Measurements from ENCODE around the gene CNTN4. TPM values are rescaled to one million over a fixed set of nuclear protein-coding genes. Genes with fewer than 3 reads are reported as not detected.

Gene CNTN4
- total RNA-seq, 6 experiments from 2014 or later, result not detected

DNA sequence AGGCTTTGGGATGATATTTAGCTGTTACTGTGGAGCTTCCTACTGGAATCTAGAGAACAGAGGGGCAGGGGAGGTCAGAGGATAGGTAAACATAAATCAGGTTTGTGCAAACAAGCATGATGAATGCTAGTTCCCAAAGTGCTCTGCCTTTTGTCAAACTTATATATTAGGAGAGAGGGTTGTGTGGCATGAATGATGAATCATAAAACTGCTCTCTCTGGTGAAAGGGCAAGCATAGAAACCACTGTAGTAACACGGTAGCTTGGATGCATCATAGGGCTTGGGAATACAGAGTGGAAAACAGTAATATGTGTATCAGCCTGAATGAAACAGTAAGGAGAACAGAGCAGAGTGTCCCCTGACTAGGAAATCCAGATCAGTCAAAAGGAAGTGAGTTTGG, 524.8 kb downstream of the CNTN4 start:
- TF ChIP-seq, protein P1, sequence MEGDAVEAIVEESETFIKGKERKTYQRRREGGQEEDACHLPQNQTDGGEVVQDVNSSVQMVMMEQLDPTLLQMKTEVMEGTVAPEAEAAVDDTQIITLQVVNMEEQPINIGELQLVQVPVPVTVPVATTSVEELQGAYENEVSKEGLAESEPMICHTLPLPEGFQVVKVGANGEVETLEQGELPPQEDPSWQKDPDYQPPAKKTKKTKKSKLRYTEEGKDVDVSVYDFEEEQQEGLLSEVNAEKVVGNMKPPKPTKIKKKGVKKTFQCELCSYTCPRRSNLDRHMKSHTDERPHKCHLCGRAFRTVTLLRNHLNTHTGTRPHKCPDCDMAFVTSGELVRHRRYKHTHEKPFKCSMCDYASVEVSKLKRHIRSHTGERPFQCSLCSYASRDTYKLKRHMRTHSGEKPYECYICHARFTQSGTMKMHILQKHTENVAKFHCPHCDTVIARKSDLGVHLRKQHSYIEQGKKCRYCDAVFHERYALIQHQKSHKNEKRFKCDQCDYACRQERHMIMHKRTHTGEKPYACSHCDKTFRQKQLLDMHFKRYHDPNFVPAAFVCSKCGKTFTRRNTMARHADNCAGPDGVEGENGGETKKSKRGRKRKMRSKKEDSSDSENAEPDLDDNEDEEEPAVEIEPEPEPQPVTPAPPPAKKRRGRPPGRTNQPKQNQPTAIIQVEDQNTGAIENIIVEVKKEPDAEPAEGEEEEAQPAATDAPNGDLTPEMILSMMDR (IDR thresholded peaks at IDR 0.05), result no peak
- no peaks in the 10 kb centered on the region for H3K36me3 Mint-ChIP-seq (ENCODE audit: low read depth)
- no peaks in the 10 kb centered on the region for H3K4me1 Mint-ChIP-seq (ENCODE audit: low read depth)
- no peak overlapping the region for H3K27ac Mint-ChIP-seq
- H3K27me3 Mint-ChIP-seq (ENCODE audit: insufficient read depth), result no peaks in the 10 kb centered on the region; the same call in 1 of the 2 replicates
- no peak for DNase-seq
- peaks cover 50% of the 10 kb centered on the region for H3K9me3 Mint-ChIP-seq
- H3K4me3 Mint-ChIP-seq, result no peak overlapping the region

DNA sequence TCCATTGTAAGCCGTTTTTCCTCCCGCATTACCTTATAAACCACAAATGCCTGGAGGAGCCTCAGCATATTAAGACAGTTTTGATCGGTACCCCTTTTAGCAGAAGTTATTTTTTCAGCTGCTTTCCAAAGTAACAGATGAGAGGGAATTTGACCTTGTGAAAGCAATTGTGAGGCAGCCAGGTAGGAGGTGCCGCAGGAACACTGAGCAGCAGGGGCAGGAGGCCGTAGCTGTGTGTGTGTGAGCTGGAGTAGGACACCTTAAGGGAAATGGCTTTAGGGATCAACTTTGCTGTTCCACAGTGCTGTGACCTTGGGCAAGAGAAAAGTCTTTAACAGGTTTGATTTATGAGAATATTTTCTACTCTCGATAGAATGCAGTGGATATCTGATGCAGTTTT, 529.5 kb downstream of the CNTN4 start:
- Mint-ChIP-seq H3K36me3 (ENCODE audit: low read depth) (no peaks in the 10 kb centered on the region), H3K9me3 (peaks cover 38% of the 10 kb centered on the region), H3K27ac (no peak overlapping the region), H3K4me1 (ENCODE audit: low read depth) (no peaks in the 10 kb centered on the region), H3K27me3 (ENCODE audit: insufficient read depth) (no peaks in the 10 kb centered on the region; the same call in 1 of the 2 replicates), H3K4me3 (no peak overlapping the region)
- TF ChIP-seq, protein P1 (IDR thresholded peaks at IDR 0.05), result no peak
- DNase-seq, result no peak

DNA sequence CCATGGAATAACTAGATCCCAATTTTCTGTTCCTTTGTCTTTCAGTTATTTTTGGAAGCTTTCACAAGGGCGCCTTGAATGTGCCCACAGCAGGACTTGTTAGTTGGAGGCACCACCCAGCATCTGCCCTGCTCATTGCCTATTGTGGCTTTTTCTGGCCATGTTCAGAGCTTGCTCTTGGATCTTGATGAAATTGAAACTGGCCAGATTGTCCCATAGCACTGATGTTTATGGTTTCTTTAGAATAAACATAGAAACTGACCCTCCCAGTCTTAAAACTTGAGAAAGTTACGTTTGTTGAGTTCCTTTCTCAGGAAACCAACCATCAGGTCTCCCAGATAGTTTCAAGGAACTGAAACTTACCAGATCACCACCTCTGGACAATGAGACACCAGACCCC, 536.8 kb downstream of the CNTN4 start:
- DNase-seq, result no peak
- Mint-ChIP-seq H3K4me1 (ENCODE audit: low read depth) (no peaks in the 10 kb centered on the region), H3K9me3 (peaks cover 50% of the 10 kb centered on the region), H3K36me3 (ENCODE audit: low read depth) (no peaks in the 10 kb centered on the region), H3K27me3 (ENCODE audit: insufficient read depth) (no peaks in the 10 kb centered on the region; the same call in 1 of the 2 replicates), H3K4me3 (no peak overlapping the region), H3K27ac (no peak overlapping the region)
- TF ChIP-seq, protein P1 (IDR thresholded peaks at IDR 0.05), result no peak

DNA sequence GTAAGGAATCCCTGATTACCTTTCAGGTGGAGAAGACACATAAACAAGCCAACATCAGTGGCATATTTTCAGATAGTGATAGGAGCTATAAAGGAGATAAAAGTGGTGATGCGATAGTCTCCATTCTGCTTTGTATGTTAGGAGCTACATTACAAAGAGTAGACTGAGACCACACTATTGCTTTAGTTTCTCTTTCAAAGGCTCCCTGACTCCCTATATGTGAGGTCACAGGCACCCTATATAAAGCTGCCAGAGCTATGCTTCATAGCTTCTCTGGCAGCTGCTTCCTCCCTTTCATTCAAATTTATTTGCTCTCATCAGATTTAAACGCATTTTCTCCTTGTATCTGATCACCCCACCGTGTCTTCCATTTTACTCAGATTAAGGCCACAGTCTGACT, 544.9 kb downstream of the CNTN4 start:
- Mint-ChIP-seq H3K27ac (no peak overlapping the region), H3K4me3 (no peak overlapping the region), H3K9me3 (peaks cover 73% of the 10 kb centered on the region), H3K4me1 (ENCODE audit: low read depth) (no peaks in the 10 kb centered on the region), H3K36me3 (ENCODE audit: low read depth) (peaks cover 4% of the 10 kb centered on the region; the same call in 1 of the 2 replicates), H3K27me3 (ENCODE audit: insufficient read depth) (no peaks in the 10 kb centered on the region)
- DNase-seq, result no peak
- TF ChIP-seq, protein P1 (IDR thresholded peaks at IDR 0.05), result no peak

DNA sequence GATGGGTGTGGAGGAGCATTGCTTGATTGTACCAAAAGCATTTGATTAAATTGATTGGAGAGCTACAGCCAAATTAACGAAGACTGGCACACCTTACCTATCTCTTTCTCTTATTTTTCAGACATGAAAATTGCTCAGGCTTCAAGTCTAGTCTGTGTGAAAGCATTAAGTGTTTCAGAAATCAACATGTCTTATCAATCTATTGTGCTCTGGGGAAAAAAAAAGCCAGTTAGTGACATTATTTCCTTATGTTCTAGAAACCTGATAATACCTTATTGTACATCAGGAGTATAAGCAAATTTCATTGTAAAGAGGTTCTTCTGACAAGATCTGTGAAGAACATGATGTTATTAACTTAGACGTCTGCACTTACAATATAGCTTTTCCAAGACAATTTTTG, 546.3 kb downstream of the CNTN4 start:
- no peak overlapping the region for H3K27ac Mint-ChIP-seq
- peaks cover 72% of the 10 kb centered on the region for H3K9me3 Mint-ChIP-seq
- no peaks in the 10 kb centered on the region for H3K4me1 Mint-ChIP-seq (ENCODE audit: low read depth)
- TF ChIP-seq, protein P1 (IDR thresholded peaks at IDR 0.05), result no peak
- peaks cover 4% of the 10 kb centered on the region; the same call in 1 of the 2 replicates for H3K36me3 Mint-ChIP-seq (ENCODE audit: low read depth)
- no peak overlapping the region for H3K4me3 Mint-ChIP-seq
- DNase-seq, result no peak
- H3K27me3 Mint-ChIP-seq (ENCODE audit: insufficient read depth), result no peaks in the 10 kb centered on the region

DNA sequence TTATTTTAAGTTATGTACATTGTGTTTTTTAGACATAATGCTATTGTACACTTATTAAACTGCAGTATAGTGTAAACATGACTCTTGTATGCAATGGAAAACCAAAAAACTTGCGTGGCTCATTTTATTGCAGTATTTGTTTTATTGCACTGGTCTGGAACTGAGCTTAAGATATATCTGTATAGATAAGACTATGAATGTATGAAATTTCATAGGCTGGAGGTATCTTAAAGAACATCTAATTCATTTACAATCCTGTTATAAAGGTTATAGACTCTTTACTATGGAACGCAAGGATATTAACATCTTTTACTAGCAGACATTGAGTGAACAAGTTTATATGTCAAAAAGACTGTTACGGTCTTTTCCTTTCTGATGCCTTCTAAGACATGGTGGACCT, 552.1 kb downstream of the CNTN4 start:
- DNase-seq, result no peak
- Mint-ChIP-seq H3K4me1 (ENCODE audit: low read depth) (no peaks in the 10 kb centered on the region), H3K36me3 (ENCODE audit: low read depth) (peaks cover 8% of the 10 kb centered on the region), H3K27ac (no peak overlapping the region), H3K4me3 (no peak overlapping the region), H3K9me3 (peaks cover 73% of the 10 kb centered on the region), H3K27me3 (ENCODE audit: insufficient read depth) (no peaks in the 10 kb centered on the region; the same call in 1 of the 2 replicates)
- TF ChIP-seq, protein P1 (IDR thresholded peaks at IDR 0.05), result no peak
